Astrocyte of the cerebellum (primary cell): Measurements from ENCODE around the gene SLC6A5.

Source experiments
- DNase-seq: peaks from one replicate; pipeline ENCODE4 v3.0.0-alpha.2; 2011; ENCODE audit warnings: low read depth
- H3K4me3 ChIP-seq: 2 replicates; pipeline ENCODE4 v1.5.1; 2011; ENCODE audit warnings: mild to moderate bottlenecking, low read depth, low read length, moderate library complexity
- in situ Hi-C: cut with HindIII; loops from 2 replicates; pipeline ENCODE4 v1.10.0; 2017; ENCODE audit warnings: low sequenced_read_pairs
- TF ChIP-seq, protein P1 (sequence below): IDR thresholded peaks from 2 replicates; pipeline ENCODE4 v1.5.1; 2012; ENCODE audit warnings: low read length, low read depth, moderate library complexity, mild to moderate bottlenecking; ENCODE audit errors: missing control alignments

The SLC6A5 gene

DNA sequence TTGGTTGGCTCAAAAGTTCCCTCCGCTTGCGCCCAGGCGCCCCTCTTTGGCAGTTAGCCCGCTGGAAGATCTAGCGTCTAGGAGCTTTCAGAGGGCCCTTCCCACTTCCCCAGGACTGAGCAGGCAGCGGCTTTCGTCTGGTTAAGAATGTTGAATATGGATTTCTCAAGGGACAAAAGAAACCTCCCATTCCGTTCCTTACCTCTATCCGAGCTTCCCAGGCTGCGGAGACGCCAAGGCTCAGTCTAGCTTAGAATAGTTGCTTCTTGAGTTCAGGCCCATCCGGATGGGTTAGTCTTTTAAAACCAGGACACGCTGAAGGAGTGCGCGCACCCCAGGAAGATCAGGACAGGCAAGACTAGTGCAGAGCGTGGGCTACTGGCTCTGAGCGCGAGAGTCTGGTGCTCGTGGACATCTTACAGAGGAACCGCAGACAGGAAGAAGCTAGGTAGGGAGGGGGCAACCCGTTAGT lies 71.6 kb downstream of the SLC6A5 start:
- in situ Hi-C loops = no loop called here
- no peak overlapping the region for H3K4me3 ChIP-seq
- no peak for DNase-seq
- TF ChIP-seq, protein P1, sequence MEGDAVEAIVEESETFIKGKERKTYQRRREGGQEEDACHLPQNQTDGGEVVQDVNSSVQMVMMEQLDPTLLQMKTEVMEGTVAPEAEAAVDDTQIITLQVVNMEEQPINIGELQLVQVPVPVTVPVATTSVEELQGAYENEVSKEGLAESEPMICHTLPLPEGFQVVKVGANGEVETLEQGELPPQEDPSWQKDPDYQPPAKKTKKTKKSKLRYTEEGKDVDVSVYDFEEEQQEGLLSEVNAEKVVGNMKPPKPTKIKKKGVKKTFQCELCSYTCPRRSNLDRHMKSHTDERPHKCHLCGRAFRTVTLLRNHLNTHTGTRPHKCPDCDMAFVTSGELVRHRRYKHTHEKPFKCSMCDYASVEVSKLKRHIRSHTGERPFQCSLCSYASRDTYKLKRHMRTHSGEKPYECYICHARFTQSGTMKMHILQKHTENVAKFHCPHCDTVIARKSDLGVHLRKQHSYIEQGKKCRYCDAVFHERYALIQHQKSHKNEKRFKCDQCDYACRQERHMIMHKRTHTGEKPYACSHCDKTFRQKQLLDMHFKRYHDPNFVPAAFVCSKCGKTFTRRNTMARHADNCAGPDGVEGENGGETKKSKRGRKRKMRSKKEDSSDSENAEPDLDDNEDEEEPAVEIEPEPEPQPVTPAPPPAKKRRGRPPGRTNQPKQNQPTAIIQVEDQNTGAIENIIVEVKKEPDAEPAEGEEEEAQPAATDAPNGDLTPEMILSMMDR = no peak

- TF ChIP-seq, protein P1 = peak; percentile 34
- in situ Hi-C loops = no loop called here
- DNase-seq = no peak
Measured at GRCh38 chr11:20671856-20672546, 72.6 kb downstream of the SLC6A5 start.

GRCh38 chr11:20672575-20672974 lies 73.2 kb downstream of the SLC6A5 start:
- in situ Hi-C loops = no loop called here
- TF ChIP-seq, protein P1 = peak; percentile 28
- DNase-seq = no peak
- H3K4me3 ChIP-seq = no peak overlapping the region

More at GRCh38 chr11:20671856-20672546, 72.6 kb downstream of the SLC6A5 start:
- H3K4me3 ChIP-seq = no peak overlapping the region

DNA sequence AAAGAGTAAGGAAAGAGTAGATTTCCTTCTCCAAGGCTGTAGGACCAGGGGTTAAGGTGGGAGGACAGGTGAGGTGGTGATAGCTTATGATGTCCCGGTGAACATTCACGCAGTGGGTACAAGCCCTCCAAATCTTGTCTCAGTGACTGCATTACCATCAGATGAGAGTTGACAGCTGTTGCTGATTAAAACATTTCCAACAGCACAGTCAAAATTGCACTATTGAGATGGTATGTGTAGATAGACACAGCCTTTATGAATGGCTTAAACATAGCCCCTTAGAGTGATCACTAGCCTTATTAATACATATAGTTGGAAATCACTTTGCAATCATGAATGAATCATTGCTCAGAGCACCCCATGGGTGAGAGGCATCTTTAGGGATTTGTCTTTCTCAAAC lies 77.2 kb downstream of the SLC6A5 start:
- H3K4me3 ChIP-seq = no peak overlapping the region
- in situ Hi-C loops = loop anchor here (5.0 kb wide), 1 partner anchor 36 kb away; no protein-coding TSS in a partner anchor
- TF ChIP-seq, protein P1 = no peak
- DNase-seq = no peak

GRCh38 chr11:20688761-20689160 lies 89.4 kb downstream of the SLC6A5 start:
- in situ Hi-C loops = no loop called here
- H3K4me3 ChIP-seq = no peak overlapping the region

GRCh38 chr11:20707876-20708275 lies 108.5 kb downstream of the SLC6A5 start:
- TF ChIP-seq, protein P1 = no peak
- in situ Hi-C loops = no loop called here
- H3K4me3 ChIP-seq = no peak overlapping the region
- DNase-seq = no peak

More at GRCh38 chr11:20688761-20689160, 89.4 kb downstream of the SLC6A5 start:
- TF ChIP-seq, protein P1 = no peak
- no peak for DNase-seq
